OCI-M1 (cell line): ENCODE results near the gene MFAP3L.
A peak's percentile ranks its signal among the peaks of the same experiment; 100 is the strongest.
"Not testable (repeated sequence)": the region's sequence is repeated elsewhere in the genome, so short reads cannot be mapped to it uniquely, and the experiment has no call there.

Experiments used
- DNase-seq: peaks from one replicate; lab custom pipeline; 2025; lab: John Stamatoyannopoulos, UW

The MFAP3L gene

DNA sequence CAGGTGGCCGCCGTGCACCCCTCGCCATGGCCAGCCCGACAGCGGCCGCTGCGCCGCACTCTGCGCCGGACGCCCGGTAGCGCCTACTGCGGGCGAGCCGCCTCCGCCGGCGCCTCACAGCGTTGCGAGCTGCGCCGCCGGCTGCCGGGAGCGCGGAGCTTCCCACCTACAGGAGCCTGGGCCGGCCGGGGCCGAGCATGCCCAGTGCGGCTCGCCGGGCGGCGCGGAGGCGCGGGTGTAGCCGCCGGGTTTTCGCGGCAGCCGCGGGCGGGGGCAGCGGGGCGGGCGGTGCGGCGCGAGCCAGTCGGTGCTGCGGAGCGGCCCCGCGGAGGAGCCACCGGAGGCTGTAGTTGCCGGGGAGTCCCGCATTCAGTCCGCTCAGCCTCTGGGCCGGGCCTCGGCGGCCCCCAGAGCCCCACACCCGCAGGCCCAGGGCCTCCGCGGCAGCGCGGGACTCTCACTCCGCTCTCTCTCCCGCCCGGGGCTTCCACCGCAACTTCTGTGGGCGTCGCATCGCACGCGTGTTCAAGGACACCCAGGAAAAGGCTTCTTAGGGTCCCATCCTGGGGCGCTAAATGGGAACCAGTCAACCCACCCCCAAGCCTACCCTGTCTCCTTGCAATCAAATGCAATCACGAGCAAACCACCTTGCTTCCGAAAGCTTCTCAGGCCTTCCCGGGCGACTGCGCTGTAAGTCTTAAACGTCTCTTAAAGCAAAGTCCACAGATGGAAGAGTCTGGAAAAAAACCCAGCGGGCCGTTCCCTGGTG lies at the start of gene MFAP3L:
Gene MFAP3L, minus strand, starts transcription at position 143 of the 769 bp plus-strand sequence. CDS start 20,518 bp downstream, outside the sequence.
- peak; percentile 80 for DNase-seq

DNA sequence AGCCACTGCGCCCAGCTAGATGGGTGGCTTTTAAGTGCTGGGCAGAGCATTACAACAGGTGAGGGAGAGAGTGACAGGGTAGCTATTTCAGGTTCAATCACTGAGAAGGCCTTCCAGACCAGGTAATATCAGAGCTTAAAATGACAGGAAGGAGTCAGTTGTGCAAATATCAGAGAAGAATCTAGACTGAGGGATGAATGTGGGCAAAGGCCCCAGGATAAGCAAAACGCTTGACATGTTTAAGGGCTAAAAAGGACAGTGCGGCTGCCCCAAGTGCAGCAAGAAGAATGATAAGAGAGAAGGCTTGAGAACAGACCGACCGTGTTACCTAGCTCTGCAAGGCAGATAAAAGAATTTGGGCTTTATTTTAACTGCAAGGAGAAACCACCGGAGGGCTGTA lies 45.0 kb upstream of the MFAP3L start:
- no peak for DNase-seq

GRCh38 chr4:170068438-170069128 lies 42.4 kb upstream of the MFAP3L start:
- DNase-seq: no peak

GRCh38 chr4:170059421-170059820 lies 33.2 kb upstream of the MFAP3L start:
- DNase-seq: no peak

GRCh38 chr4:170058826-170059225 lies 32.6 kb upstream of the MFAP3L start:
- DNase-seq: no peak

GRCh38 chr4:170057866-170058265 lies 31.7 kb upstream of the MFAP3L start:
- no peak for DNase-seq

- no peak for DNase-seq
These were observed 26.7 kb upstream of the MFAP3L start for GRCh38 chr4:170052919-170053318.

- no peak for DNase-seq
These were observed 25.2 kb upstream of the MFAP3L start for GRCh38 chr4:170051402-170051801.

DNA sequence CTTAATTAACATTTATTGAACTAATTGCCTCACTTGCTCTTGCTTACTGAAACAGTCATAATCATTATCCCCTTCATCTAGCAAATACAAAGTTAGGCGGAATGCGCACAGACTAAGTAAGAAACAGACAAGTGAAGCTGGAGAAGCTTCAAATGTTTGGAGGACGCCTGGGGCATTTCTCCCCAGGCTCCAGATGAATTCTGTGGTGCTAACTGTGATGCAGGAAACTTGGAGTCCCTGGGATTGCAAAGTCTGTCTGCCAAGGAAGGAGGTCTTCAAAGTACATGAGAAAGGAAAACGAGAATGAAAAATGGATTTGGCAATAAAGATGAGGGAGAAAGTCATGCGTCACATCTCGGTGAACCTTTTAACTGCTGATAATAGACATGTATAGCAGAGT lies 23.6 kb upstream of the MFAP3L start:
- DNase-seq: no peak

DNA sequence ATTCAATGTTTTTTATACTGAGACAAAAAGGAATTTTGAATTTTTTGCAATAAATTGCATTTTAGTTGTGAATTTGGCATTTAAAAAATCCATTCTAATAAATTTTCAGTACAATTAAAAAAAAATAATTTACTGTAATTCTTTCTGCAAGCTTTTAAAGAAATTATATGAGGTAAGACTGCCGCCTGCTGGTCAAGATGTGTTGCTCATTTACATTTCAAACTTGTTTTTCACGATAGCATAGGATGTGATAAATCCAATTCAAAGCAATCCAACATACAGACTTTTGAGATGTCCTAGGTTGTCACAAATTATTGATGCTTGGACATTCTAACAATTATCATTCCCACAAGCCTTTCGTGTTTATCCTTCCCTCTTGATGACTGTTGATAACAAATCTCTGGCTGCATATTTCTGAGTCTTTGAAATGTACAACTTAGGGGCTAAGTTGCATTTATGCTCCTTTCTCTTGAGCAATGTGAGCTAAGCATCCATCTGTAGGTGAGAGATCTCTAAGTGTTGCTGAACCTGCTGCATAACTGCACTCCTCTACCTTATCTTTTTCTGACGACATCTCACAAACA lies 21.7 kb upstream of the MFAP3L start:
- peak; percentile 86 for DNase-seq

- not testable (repeated sequence) for DNase-seq
These were observed 20.0 kb upstream of the MFAP3L start for GRCh38 chr4:170046156-170046555.

DNA sequence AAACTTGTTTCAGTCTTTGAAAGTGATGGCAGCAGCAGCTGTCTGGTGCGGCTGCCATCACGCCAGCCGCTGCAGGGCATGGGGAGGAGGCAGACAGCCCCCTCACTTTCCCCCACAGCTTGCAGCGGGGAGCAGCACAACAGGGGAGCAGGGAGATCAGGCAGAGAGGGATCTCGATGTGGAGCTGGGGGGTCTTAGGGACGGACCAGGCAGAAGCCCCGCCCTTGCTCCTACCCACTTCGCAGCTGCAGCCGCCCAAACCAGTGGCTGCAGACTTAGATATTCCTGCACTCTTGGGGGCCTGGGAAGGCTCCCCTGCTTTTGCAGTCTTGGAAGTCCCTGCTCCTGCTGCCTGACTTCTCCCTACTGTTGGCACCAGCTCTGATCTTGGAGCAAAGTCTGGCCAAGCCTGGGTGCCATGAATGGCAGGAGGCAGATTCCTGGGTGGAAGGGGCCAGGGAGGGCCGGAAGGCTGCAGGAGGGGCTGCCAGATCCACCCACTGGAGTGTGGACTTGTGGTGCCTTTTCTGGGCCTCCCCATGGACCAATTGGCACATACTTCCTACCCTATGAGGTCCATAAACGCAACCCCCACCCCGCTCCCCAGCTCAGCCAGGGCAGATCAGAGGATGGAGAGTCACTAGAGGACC lies 14.0 kb upstream of the MFAP3L start:
- no peak for DNase-seq

- no peak for DNase-seq
These were observed 12.6 kb upstream of the MFAP3L start for GRCh38 chr4:170038769-170039168.

DNA sequence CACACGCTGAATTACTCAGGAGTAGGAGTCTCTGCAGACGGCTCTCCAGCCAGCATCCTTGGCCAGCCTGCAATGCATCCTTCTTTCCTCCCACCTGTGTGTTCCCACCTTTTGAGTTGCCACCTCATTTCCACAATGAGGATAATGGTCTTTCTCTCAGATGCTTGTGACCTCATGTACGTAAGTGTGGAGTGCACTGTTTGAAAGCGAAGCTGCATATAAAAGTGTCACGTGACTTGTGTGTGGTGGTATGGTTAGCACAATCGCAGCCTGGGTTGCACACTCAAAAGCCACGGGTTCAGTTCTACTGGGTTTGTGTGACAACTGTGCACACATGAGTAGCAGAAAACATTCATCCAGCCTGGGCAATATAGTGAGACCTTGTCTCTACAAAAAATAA lies 12.0 kb upstream of the MFAP3L start:
- no peak for DNase-seq

DNA sequence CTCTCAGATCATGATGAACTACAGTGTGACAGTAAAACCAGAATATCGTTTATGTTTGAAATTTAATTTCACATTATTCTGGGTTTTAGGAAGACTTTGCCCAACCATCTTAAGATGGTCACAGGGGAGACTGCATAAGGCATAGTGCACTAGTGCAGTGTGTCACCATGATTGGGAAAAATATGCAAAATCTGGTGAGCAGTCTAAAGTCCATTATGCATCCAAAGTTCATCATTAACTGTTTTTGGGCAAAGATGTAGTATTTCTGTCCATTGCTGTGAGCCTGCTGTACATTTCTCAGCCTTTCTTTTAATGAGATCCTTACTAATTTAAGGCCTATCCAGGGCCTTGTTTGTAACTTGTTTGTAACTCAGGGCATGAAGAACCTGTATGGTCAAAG lies 11.3 kb upstream of the MFAP3L start:
- no peak for DNase-seq

DNA sequence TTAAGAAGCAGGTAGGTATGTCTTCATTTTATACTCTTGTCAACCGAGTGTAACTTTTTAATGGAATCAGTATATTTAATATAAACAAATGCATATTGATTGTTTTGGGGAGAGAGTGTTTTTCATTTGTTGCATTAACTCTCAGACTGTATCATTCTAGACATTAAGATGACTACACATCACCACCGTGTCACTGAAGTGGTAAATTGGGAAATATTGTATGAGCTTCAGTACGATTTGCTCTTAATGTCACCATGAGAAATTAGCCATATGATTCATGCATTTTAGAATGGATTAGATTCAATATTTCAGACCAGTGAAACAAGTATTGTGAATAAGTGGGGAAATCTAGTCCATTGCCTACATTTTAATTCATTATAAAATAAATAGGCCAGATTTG lies 9.7 kb upstream of the MFAP3L start:
- no peak for DNase-seq

DNA sequence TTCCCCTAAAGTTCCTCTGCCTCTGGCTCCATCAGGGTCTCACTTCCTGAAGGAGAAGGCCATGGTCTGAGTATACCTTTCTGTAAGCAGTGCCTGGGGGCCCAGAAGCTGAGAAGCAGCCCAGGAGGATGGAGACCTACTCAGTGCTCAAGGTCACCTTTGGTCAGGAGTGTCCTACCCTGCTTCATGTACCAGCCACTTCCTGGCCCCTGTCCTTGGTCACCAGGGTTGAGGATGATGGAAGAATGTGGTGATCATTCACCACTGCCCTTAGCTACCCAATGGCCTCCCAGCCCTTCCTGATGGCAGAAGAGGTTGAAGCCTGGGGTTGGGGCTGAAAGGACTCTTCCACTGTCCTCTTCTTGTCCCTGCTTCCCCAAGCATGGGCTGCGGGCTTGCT lies 9.0 kb upstream of the MFAP3L start:
- DNase-seq: no peak

- no peak for DNase-seq
These were observed 7.8 kb upstream of the MFAP3L start for GRCh38 chr4:170033999-170034398.

DNA sequence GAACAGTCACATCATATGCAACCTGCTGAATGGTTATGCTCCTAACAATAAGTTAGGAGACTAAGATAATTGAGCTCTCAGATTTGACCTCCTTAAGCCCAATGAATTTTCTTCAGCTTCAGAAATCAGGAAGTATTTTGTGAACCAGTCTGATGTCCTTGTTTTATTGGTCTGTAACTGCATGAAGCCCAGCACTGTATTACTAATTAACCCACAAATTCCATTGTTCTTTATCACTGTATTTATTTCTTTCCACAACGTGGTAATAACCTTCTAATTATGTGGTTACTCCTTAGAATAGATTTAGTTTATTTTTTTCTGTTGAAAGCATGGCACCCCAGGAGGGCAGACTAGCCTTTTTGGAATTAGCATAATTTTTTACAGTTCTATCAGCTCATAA lies 3.9 kb upstream of the MFAP3L start:
- DNase-seq: no peak

GRCh38 chr4:170027181-170027829 lies 1.1 kb upstream of the MFAP3L start:
- peak; percentile 96 for DNase-seq

DNA sequence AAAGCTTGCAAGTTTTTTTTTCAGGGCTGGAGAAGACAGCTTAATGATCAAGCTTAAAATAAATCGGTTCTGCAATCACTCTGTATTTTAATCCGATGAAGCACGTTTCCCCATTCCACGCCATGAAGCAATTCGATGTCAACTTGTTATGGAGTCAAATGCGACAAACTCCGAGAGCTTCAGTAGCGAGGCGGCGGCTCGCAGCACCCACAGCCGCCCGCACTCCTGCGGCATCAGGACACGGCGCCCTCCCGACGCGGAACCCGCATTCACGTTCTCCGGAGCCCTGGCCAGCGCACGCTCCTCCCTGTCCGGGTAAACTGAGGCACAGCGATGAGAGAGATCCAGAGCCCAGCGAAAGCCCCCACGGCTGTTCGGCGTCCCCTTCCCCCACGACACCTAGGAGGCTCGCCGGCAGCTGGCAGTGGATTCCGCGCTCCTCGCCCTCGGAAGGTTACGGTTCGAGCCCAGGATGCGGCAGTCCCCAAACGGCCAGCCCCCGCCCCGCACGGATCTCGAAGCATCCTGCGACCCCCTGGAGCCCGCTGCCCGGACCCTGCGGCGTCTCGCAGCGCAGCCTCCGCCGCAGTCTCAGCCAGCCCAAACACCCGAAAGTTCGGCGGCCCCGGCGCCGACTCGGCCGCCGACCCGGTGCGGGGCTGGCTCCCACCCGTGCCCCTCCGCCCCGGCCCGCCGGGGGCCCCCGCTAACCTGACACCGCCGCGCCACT lies 507 bp downstream of the MFAP3L start:
- DNase-seq: no peak

DNA sequence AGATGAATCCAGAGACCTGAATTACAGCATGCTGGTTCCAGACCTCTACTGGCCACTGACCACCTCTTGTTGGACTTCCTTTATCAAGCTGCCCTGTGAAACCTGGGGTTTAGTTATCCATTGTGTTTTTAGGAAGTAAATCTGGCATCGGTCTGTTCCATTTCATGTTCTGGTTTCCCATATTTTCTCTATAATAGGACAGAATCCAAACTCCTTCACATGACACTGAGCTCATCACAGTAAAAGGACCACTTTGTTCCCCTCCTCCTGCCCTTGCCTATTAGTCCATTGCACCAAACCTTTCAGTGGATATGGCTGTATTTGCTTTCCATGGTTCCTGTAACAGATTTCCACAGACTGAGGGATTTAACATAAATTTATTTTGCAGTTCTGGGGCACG lies 4.0 kb downstream of the MFAP3L start:
- no peak for DNase-seq
